SK-N-DZ (cell line): ENCODE measurements around the gene RAB28. TPM values are rescaled to one million over a fixed set of nuclear protein-coding genes. Genes with fewer than 3 reads are reported as not detected.
A peak's percentile ranks its signal among the peaks of the same experiment; 100 is the strongest.

Experiments used
- DNase-seq: peaks from one replicate; pipeline ENCODE4 v3.0.0-alpha.2; 2015; ENCODE audit warnings: low spot score
- polyA plus RNA-seq, 2 experiments: library from polyadenylated mRNA; depleted of rRNA; stranded (reverse); fragments of >200 nt; gene quantifications; 2 replicates each; pipeline ENCODE4 v1.2.3, GENCODE V29; 2014

The RAB28 gene
- 21.3 and 22.6 TPM in 2 replicates for polyA plus RNA-seq (2014; cell fraction: cytosol; rRNA removed)
- polyA plus RNA-seq (2014; cell fraction: nucleus; rRNA removed) = 19.3 and 22.1 TPM in 2 replicates

- peak; percentile 90 for DNase-seq
Observed at GRCh38 chr4:13484122-13484748, at the start of gene RAB28. TSS of gene RAB28 (minus strand) at chr4:13484340.

GRCh38 chr4:13531625-13531998 is 47.5 kb upstream of the RAB28 start:
- no peak for DNase-seq

- no peak for DNase-seq
Observed at GRCh38 chr4:13530823-13531624, 46.9 kb upstream of the RAB28 start.

- DNase-seq = no peak
Observed at GRCh38 chr4:13529128-13529919, 45.2 kb upstream of the RAB28 start.

GRCh38 chr4:13528821-13529127 is 44.6 kb upstream of the RAB28 start:
- no peak for DNase-seq

GRCh38 chr4:13527981-13528820 is 44.1 kb upstream of the RAB28 start:
- no peak for DNase-seq

- DNase-seq = no peak
Observed at GRCh38 chr4:13527192-13527980, 43.2 kb upstream of the RAB28 start.

GRCh38 chr4:13526658-13527057 is 42.5 kb upstream of the RAB28 start:
- no peak for DNase-seq

GRCh38 chr4:13525606-13526281 is 41.6 kb upstream of the RAB28 start:
- DNase-seq = no peak

GRCh38 chr4:13524504-13525243 is 40.5 kb upstream of the RAB28 start:
- no peak for DNase-seq

GRCh38 chr4:13523591-13524503 is 39.7 kb upstream of the RAB28 start:
- DNase-seq = no peak

- DNase-seq = no peak
Observed at GRCh38 chr4:13523105-13523477, 39.0 kb upstream of the RAB28 start.

- DNase-seq = no peak
Observed at GRCh38 chr4:13522282-13523104, 38.4 kb upstream of the RAB28 start.

- no peak for DNase-seq
Observed at GRCh38 chr4:13521047-13521446, 36.9 kb upstream of the RAB28 start.

GRCh38 chr4:13516315-13516860 is 32.2 kb upstream of the RAB28 start:
- DNase-seq = no peak

- DNase-seq = no peak
Observed at GRCh38 chr4:13515268-13515667, 31.1 kb upstream of the RAB28 start.

GRCh38 chr4:13514722-13515121 is 30.6 kb upstream of the RAB28 start:
- DNase-seq = no peak
